ENCODE data around the gene SPTLC1.
"Not testable (repeated sequence)": the region's sequence is repeated elsewhere in the genome, so short reads cannot be mapped to it uniquely, and the experiment has no call there.

SPTLC1 gene

DNA sequence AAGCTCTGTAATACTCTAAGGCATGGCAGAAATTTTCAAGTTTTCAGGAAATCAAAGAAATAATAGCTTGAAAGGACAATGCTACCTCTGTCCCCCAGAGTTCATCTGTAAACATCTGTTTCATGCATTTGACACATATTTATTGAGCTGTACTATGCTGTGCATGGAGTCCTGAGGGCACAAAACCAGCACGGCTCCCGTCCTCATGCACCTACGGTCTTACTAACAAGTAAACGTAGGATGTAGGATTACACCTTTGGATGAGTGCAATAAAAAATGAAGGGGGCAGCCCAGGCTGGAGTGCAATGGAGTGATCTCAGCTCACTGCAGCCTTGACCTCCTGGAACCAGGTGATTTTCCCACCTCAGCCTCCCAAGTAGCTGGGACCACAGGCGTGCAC, 81.9 kb downstream of the SPTLC1 start:
- no peak for DNase-seq (ENCODE audit: low read depth, low spot score)

GRCh38 chr9:92032891-92033290, 82.3 kb downstream of the SPTLC1 start:
- DNase-seq (ENCODE audit: low read depth, low spot score): no peak

- DNase-seq (ENCODE audit: low read depth, low spot score): no peak
Measured at GRCh38 chr9:92030367-92030766, 84.8 kb downstream of the SPTLC1 start.

DNA sequence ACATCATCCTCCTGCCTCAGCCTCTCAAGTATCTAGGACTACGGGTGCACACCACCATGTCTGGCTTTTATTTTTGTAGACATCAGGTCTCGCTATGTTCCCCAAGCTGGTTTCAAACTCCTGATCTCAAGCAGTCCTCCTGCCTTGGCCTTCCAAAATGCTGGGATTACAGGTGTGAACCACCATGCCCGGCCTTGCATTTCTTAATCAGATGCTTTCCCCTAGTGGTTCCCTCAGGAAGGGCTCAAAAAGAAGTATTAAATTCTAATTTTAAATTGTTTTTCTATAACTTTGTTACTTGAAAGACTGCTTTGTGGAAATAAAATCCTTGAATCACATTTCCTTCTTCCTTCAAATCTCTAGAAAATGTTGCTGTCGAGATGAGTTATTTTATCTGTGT, 85.7 kb downstream of the SPTLC1 start:
- no peak for DNase-seq (ENCODE audit: low read depth, low spot score)

GRCh38 chr9:92026206-92027002, 88.8 kb downstream of the SPTLC1 start:
- DNase-seq (ENCODE audit: low read depth, low spot score): no peak

DNA sequence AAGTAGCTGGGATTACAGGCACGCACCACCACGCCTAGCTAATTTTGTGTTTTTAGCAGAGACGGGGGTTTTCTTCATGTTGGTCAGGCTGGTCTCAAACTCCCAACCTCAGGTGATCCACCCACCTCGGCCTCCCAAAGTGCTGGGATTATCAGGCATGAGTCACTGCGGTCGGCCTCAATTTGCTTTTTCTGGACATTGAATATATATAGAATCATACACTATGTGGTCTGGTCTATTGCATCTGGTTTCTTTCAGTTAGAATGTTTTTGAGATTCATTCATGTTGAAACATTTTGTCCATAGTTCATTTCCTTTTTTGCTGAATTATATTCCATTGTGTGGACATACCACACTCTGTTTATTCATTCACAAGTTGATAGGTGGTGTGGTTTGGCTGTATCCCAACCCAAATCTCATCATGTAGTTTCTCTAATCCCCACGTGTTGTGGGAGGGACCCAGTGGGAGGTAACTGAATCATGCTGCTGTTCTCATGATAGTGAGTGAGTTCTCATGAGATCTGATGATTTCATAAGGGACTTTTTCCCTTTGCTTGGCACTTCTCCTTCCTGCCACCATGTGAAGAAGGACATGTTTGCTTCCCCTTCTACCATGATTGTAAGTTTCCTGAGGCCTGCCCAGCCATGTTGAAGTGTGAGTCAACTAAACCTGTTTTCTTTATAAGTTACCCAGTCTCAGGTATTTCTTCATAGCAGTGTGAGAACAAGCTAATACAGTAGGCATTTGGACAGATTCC, 93.2 kb downstream of the SPTLC1 start:
- DNase-seq (ENCODE audit: low read depth, low spot score): not testable (repeated sequence)

DNA sequence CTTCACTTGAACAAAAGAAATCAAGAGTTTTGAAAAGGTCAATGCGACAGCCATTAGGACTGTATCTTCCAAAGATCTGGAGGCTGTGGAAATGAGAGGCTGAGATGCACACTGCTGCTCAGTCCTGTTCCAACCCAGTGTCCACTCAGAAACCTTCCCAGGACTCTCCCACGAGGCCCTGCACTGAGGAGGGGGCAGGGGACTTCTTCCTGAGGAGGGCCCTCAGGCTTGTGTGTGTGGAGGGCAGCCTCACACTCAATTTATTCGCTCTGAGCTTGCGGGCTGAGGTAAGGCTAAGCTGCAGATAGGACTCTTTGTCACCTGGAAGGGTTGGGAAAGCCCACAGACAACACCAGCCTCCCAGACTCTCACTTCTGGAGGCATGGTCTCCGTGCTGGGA, 95.6 kb downstream of the SPTLC1 start:
- DNase-seq (ENCODE audit: low read depth, low spot score): no peak

DNA sequence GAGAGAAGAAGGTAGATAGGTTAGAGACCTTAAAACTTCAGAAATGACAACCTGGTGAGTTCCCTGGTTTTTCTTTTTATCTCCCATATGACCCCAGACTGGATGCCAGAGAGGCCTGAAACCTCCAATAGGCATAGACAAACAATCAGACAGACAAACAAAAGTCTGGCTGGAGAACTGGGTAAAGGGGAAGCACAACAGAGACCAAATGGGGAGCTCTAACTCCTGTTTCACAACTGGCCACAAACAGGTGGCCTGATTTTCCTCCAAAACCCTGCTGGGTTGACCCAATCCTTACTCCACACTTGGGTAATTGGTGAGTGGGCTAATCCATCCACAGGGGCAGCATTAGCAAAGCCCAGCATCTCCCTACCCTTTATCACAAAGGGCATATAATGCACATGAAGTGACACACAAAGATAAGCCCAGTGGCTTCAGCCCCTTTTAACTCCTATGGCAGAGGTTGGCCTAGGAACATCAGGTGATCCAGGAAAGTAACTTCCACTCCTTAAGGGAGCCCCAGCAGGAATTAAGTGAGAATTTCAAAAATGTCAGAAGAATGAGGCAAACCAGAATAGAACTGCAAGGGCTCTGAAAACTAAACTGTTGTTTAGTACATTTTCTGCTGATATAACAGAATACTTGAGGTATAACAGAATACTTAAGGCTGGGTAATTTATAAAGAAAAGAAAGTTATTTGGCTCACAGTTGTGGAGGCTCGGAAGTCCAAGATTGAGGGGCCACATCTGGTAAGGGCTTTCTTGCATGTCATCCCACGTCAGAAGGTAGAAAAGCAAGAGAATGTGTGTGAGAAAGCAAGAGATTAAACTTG, 104.3 kb downstream of the SPTLC1 start:
- DNase-seq (ENCODE audit: low read depth, low spot score): no peak

DNA sequence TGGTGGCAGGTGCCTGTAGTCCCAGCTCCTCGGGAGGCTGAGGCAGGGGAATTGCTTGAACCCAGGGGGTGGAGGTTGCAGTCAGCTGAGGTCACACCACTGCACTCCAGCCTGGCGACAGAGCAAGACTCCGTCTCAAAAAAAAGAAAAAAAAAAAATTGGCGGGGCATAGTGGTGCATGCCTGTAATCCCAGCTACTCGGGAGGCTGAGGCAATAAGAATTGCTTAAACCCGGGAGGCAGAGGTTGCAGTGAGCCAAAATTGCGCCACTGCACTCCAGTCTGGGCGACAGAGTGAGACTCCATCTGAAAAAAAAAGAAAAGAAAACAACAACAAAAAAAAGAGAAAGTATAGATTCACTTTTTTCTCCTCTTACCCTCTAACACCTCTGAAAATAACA, 105.0 kb downstream of the SPTLC1 start:
- not testable (repeated sequence) for DNase-seq (ENCODE audit: low read depth, low spot score)

DNA sequence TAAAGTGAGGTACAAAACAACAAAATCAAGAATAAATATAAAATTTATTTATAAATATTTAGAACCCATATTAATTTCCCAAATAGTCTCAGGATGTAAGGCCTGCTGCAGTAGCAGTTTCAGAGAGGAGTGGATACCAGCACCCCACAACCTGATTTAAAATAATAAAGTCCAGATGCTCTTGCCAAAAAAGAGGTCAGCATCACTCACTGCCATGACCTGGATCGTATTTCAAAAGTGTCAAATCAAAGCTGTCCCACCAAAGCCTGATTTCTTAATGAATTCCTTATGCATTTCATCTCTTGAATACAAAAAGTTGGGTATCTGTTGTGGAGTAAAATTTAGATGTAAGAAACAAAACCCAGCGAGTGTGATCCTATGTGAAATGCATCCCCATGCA, 107.2 kb downstream of the SPTLC1 start:
- DNase-seq (ENCODE audit: low read depth, low spot score): no peak

DNA sequence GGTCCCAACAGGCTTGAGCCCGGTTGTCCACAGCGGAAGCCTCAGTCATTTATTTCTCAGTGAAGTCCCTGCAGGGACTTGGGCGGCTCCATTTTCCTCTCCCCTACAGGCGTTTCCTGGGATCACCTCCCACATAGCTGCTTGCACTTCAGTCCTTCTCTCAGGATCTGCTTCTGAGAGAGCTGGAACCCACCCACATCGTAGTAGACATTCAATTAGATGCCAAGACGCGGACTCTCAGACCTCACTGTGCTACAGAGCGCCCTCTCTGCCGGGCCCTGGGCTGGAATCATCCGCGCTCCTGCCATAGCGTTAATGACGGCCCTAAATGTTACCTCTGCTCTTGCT, 111.2 kb downstream of the SPTLC1 start:
- no peak for DNase-seq (ENCODE audit: low read depth, low spot score)

DNA sequence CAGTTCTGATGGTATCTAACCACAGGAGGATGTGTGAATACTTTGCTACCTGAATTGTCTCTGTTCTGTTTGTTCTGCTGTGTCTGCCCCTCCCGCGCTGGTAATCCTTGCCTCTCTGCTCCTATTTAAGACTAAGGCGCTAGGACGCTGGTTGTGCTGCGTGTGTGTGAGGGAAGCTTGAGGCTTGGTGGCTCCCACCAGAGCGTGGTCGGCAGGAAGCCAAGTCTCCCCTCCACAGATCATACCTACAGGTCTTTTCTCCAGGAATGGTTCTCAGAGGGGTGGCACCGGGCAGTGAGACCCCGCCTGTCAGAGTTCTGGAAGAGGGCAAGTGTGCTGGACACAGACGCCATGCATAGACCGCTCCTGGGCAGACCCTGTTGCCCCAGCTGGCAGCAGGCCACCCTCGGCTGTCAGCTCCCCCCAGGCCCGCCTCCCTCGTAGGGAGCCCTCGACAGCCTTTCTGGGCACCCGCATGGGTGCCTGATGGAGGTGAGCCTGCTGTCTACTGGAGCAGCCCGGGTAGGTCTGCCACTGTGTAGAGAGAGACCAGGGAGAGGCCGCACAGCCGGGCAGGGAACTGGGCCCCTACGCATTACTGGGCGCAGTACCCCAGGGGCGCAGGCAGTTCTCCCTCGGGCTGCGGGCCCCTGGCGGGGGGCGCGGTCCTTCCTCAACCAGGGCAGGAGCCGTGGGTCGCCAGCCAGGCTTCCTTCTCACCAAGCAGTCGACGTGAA, 111.7 kb downstream of the SPTLC1 start:
- no peak for DNase-seq (ENCODE audit: low read depth, low spot score)

DNA sequence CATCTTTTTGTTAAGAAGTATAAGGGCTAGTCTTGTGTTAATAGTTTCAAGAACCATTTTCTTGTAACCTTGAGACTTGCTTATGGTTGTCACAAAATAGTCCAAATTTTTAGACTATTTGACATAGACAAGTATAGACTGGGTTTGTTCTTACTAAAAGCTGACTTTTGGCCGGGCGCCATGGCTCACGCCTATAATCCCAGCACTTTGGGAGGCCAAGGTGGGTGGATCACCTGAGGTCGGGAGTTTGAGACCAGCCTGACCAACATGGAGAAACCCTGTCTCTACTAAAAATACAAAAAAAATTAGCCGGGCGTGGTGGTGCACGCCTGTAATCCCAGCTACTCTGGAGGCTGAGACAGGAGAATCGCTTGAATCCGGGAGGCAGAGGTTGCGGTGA, 113.3 kb downstream of the SPTLC1 start:
- DNase-seq (ENCODE audit: low read depth, low spot score): not testable (repeated sequence)

- no peak for DNase-seq (ENCODE audit: low read depth, low spot score)
Measured at GRCh38 chr9:92001244-92001643, 114.0 kb downstream of the SPTLC1 start.

- DNase-seq (ENCODE audit: low read depth, low spot score): no peak
Measured at GRCh38 chr9:91995000-91995655, 120.1 kb downstream of the SPTLC1 start.

DNA sequence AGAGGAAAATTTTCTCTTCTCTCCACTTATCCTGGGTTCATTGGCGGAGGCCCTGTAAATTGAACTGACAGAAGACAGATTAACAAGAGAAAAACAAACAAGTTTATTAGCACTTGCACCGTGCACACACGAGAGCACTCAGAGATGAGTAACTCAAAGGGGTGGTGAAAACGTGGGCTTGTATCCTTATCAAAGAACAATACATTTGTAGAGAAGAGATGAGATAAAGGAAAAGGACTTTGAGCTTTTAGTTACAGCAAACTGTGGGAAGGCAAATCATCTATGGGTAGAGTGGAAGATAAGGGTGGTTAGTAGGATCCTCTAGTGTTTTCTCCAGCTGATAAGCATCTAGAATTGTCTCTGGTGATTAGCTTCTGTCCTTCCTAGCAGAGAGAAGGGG, 120.8 kb downstream of the SPTLC1 start:
- DNase-seq (ENCODE audit: low read depth, low spot score): no peak

- DNase-seq (ENCODE audit: low read depth, low spot score): no peak
Measured at GRCh38 chr9:91992461-91993041, 122.7 kb downstream of the SPTLC1 start.

- DNase-seq (ENCODE audit: low read depth, low spot score): no peak
Measured at GRCh38 chr9:91991721-91992341, 123.4 kb downstream of the SPTLC1 start.

GRCh38 chr9:91986248-91986647, 129.0 kb downstream of the SPTLC1 start:
- DNase-seq (ENCODE audit: low read depth, low spot score): no peak

DNA sequence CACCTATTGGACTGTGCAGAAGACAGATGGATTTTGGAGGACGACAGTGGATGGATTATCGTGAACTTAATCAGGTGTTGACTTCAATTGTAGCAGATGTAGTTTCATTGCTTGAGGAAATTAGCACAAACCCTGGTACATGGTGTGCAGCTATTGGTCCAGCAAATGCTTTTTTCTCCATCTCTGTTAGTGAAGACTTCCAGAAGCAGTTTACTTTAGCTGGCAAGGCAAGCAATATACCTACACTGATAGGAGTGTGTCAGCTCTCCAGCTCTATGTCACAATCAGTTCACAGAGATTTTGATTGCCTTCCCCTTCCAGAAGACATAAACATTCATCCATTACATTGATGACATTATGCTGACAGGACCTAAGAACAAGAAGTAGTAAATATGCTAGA, 129.5 kb downstream of the SPTLC1 start:
- no peak for DNase-seq (ENCODE audit: low read depth, low spot score)
